GM18951 (cell line): ENCODE data around the gene HSD17B1.
A peak's percentile ranks its signal among the peaks of the same experiment; 100 is the strongest.

Source experiments
- POLR2A ChIP-seq: IDR thresholded peaks from 4 replicates; pipeline ENCODE4 v1.6.1; 2011; ENCODE audit warnings: mild to moderate bottlenecking; ENCODE audit not compliant: insufficient read length, insufficient read depth; ENCODE audit errors: extremely low read depth
- in situ Hi-C: fragments of 300-500 bp; cut with MboI; formaldehyde crosslinking; loops from one replicate; pipeline ENCODE4 v1.12.0; 2022; ENCODE audit warnings: low sequenced_read_pairs, mixed read lengths, inconsistent platforms; ENCODE audit not compliant: unreplicated experiment

HSD17B1 gene

GRCh38 chr17:42562388-42563142, 9.8 kb downstream of the HSD17B1 start:
- in situ Hi-C loops = no loop called here
- no peak for TF ChIP-seq POLR2A

GRCh38 chr17:42563143-42563509, 10.4 kb downstream of the HSD17B1 start:
- no peak for TF ChIP-seq POLR2A
- in situ Hi-C loops = no loop called here

- in situ Hi-C loops = no loop called here
These were observed 10.8 kb downstream of the HSD17B1 start for GRCh38 chr17:42563543-42563942.

GRCh38 chr17:42563950-42564349, 11.2 kb downstream of the HSD17B1 start:
- in situ Hi-C loops = no loop called here
- no peak for TF ChIP-seq POLR2A

More at GRCh38 chr17:42563543-42563942, 10.8 kb downstream of the HSD17B1 start:
- no peak for TF ChIP-seq POLR2A

GRCh38 chr17:42564815-42565522, 12.2 kb downstream of the HSD17B1 start:
- no peak for TF ChIP-seq POLR2A
- in situ Hi-C loops = no loop called here

- TF ChIP-seq POLR2A = no peak
- in situ Hi-C loops = no loop called here
These were observed 12.9 kb downstream of the HSD17B1 start for GRCh38 chr17:42565523-42566214.

GRCh38 chr17:42566215-42566882, 13.6 kb downstream of the HSD17B1 start:
- in situ Hi-C loops = no loop called here

GRCh38 chr17:42566883-42567573, 14.3 kb downstream of the HSD17B1 start, which contains the start of gene MLX:
Gene MLX (plus strand): TSS chr17:42567100. CDS start chr17:42567125, 25 bp downstream.
- peak; percentile 81 for TF ChIP-seq POLR2A
- in situ Hi-C loops = no loop called here

More at GRCh38 chr17:42566215-42566882, 13.6 kb downstream of the HSD17B1 start:
- no peak for TF ChIP-seq POLR2A

- in situ Hi-C loops = no loop called here
- TF ChIP-seq POLR2A = no peak
These were observed 15.8 kb downstream of the HSD17B1 start for GRCh38 chr17:42568341-42569111.

GRCh38 chr17:42571435-42572225, 18.9 kb downstream of the HSD17B1 start:
- in situ Hi-C loops = loop anchor here (5.0 kb wide), 1 partner anchor 101 kb away; no protein-coding TSS in a partner anchor
- TF ChIP-seq POLR2A = no peak

- in situ Hi-C loops = loop anchor here (5.0 kb wide), 1 partner anchor 99 kb away; no protein-coding TSS in a partner anchor
- TF ChIP-seq POLR2A = no peak
These were observed 20.4 kb downstream of the HSD17B1 start for GRCh38 chr17:42573095-42573494.
